Neural cell (in vitro differentiated cells): ENCODE results near the gene RNF123. TPM values are rescaled to one million over a fixed set of nuclear protein-coding genes. Genes with fewer than 3 reads are reported as not detected.

Source experiments
- H2AFZ ChIP-seq: fragments of 200-600, 300-800 bp; sonication (generic), shearing (Covaris generic); 2 replicates; pipeline ENCODE4 v1.6.0; 2014; ENCODE audit warnings: low read depth, mild to moderate bottlenecking, antibody characterized with exemption, low read length, moderate library complexity
- H3F3A ChIP-seq: fragments of 200-600 bp; shearing (Covaris generic); 2 replicates; pipeline ENCODE4 v1.6.1; 2016; ENCODE audit warnings: mild to moderate bottlenecking, moderate library complexity, mixed read lengths, antibody characterized with exemption, low read length; ENCODE audit not compliant: insufficient read depth, poor library complexity, severe bottlenecking
- H3K27ac ChIP-seq: fragments of 200-600, 300-800 bp; sonication (generic), shearing (Covaris generic); 2 replicates; pipeline ENCODE4 v1.5.1; 2014; ENCODE audit warnings: mild to moderate bottlenecking, low read length, moderate library complexity
- H3K27me3 ChIP-seq: fragments of 300-800, 200-600 bp; sonication (generic), shearing (Covaris generic); 2 replicates; pipeline ENCODE4 v1.6.0; 2014; ENCODE audit warnings: mild to moderate bottlenecking, low read depth, low read length, moderate library complexity; ENCODE audit not compliant: insufficient read depth
- H3K36me3 ChIP-seq: fragments of 300-800, 200-600 bp; sonication (generic), shearing (Covaris generic); 2 replicates; pipeline ENCODE4 v1.5.1; 2014; ENCODE audit warnings: mild to moderate bottlenecking, antibody characterized with exemption, low read length, moderate library complexity; ENCODE audit not compliant: insufficient read depth
- H3K4me2 ChIP-seq: fragments of 300-800, 200-600 bp; sonication (generic), shearing (Covaris generic); 2 replicates; pipeline ENCODE4 v1.6.0; 2014; ENCODE audit warnings: mild to moderate bottlenecking, low read length
- H3K4me3 ChIP-seq: fragments of 300-800, 200-600 bp; sonication (generic), shearing (Covaris generic); 2 replicates; pipeline ENCODE4 v1.5.1; 2014; ENCODE audit warnings: mild to moderate bottlenecking, low read length, moderate library complexity
- H3K79me2 ChIP-seq: fragments of 200-600 bp; shearing (Covaris generic); replicated peaks from 2 replicates; pipeline ENCODE4 v1.6.0; 2014; ENCODE audit warnings: mild to moderate bottlenecking, low read length, moderate library complexity; ENCODE audit not compliant: insufficient read depth
- H3K9ac ChIP-seq: fragments of 300-800, 200-600 bp; sonication (generic), shearing (Covaris generic); 2 replicates; pipeline ENCODE4 v1.6.1; 2016; ENCODE audit warnings: mild to moderate bottlenecking, low read length, mixed read lengths
- H3K9me2 ChIP-seq: fragments of 200-600 bp; shearing (Covaris generic); 2 replicates; pipeline ENCODE4 v1.6.1; 2016; ENCODE audit warnings: mild to moderate bottlenecking, low read length, mixed read lengths; ENCODE audit not compliant: insufficient read depth
- H3K9me3 ChIP-seq: fragments of 200-600, 300-800 bp; sonication (generic), shearing (Covaris generic); 2 replicates; pipeline ENCODE4 v1.6.1; 2016; ENCODE audit warnings: mild to moderate bottlenecking, mixed run types, low read length, moderate library complexity, mixed read lengths
- H4K20me1 ChIP-seq: fragments of 200-600 bp; shearing (Covaris generic); 2 replicates; pipeline ENCODE4 v1.6.1; 2016; ENCODE audit warnings: mild to moderate bottlenecking, mixed run types; ENCODE audit not compliant: insufficient read depth
- CTCF ChIP-seq: fragments of 450-650 bp; IDR thresholded peaks from 2 replicates; pipeline ENCODE4 v1.5.1; 2014; ENCODE audit warnings: antibody characterized with exemption, mild to moderate bottlenecking, moderate library complexity; ENCODE audit not compliant: poor library complexity, severe bottlenecking
- EP300 ChIP-seq: fragments of 450-650 bp; conservative IDR thresholded peaks from 2 replicates; pipeline ENCODE4 v1.6.1; 2014; ENCODE audit warnings: antibody characterized with exemption, mild to moderate bottlenecking, moderate library complexity; ENCODE audit not compliant: poor library complexity, severe bottlenecking
- EZH2 ChIP-seq: fragments of 200-600, 300-800 bp; shearing (Covaris generic), sonication (generic); IDR thresholded peaks from 2 replicates; pipeline ENCODE4 v1.6.1; 2014; ENCODE audit warnings: antibody characterized with exemption, low read length, borderline replicate concordance, mild to moderate bottlenecking; ENCODE audit not compliant: insufficient read depth, poor library complexity, severe bottlenecking
- MXI1 ChIP-seq: fragments of 450-650 bp; conservative IDR thresholded peaks from 2 replicates; pipeline ENCODE4 v1.6.1; 2014; ENCODE audit warnings: antibody characterized with exemption, mild to moderate bottlenecking; ENCODE audit not compliant: poor library complexity, severe bottlenecking
- POLR2AphosphoS5 ChIP-seq: IDR thresholded peaks from 2 replicates; pipeline ENCODE4 v1.6.1; 2012
- RAD21 ChIP-seq: fragments of 450-650 bp; conservative IDR thresholded peaks from 2 replicates; pipeline ENCODE4 v1.6.1; 2014; ENCODE audit warnings: antibody characterized with exemption, mild to moderate bottlenecking, moderate library complexity
- SMC3 ChIP-seq: fragments of 450-650 bp; conservative IDR thresholded peaks from 2 replicates; pipeline ENCODE4 v1.6.1; 2014; ENCODE audit warnings: antibody characterized with exemption, mild to moderate bottlenecking, moderate library complexity; ENCODE audit not compliant: poor library complexity
- TAF1 ChIP-seq: IDR thresholded peaks from 2 replicates; pipeline ENCODE4 v1.6.1; 2012; ENCODE audit warnings: low read depth
- polyA plus RNA-seq: library from polyadenylated mRNA; depleted of rRNA; stranded (reverse); fragments of >200 nt; gene quantifications from 2 replicates; pipeline ENCODE4 v1.2.3, GENCODE V29; 2014
- TF ChIP-seq, protein P1 (sequence below): IDR thresholded peaks from 2 replicates; pipeline ENCODE4 v1.6.1; 2012; ENCODE audit warnings: borderline replicate concordance

RNF123 gene
- polyA plus RNA-seq, 1 donor from 2014 or later, result 27.4 TPM

GRCh38 chr3:49641921-49642707, 47.2 kb upstream of the RNF123 start:
- no peaks in the 10 kb centered on the region for H3K36me3 ChIP-seq
- H2AFZ ChIP-seq, result no peak overlapping the region
- H3K79me2 ChIP-seq, result no peaks in the 10 kb centered on the region
- H3K9ac ChIP-seq, result no peak overlapping the region
- H3K9me2 ChIP-seq, result no peaks in the 10 kb centered on the region
- no peaks in the 10 kb centered on the region for H3K9me3 ChIP-seq
- no peak overlapping the region for H3K4me3 ChIP-seq
- H3K27me3 ChIP-seq, result no peaks in the 10 kb centered on the region
- H4K20me1 ChIP-seq, result peaks cover 3% of the 10 kb centered on the region
- H3K4me2 ChIP-seq, result no peak overlapping the region
- H3K27ac ChIP-seq, result no peak overlapping the region
- TF ChIP-seq EZH2 (no peak), TAF1 (no peak), RAD21 (no peak), POLR2AphosphoS5 (no peak), SMC3 (no peak)
- TF ChIP-seq, protein P1, sequence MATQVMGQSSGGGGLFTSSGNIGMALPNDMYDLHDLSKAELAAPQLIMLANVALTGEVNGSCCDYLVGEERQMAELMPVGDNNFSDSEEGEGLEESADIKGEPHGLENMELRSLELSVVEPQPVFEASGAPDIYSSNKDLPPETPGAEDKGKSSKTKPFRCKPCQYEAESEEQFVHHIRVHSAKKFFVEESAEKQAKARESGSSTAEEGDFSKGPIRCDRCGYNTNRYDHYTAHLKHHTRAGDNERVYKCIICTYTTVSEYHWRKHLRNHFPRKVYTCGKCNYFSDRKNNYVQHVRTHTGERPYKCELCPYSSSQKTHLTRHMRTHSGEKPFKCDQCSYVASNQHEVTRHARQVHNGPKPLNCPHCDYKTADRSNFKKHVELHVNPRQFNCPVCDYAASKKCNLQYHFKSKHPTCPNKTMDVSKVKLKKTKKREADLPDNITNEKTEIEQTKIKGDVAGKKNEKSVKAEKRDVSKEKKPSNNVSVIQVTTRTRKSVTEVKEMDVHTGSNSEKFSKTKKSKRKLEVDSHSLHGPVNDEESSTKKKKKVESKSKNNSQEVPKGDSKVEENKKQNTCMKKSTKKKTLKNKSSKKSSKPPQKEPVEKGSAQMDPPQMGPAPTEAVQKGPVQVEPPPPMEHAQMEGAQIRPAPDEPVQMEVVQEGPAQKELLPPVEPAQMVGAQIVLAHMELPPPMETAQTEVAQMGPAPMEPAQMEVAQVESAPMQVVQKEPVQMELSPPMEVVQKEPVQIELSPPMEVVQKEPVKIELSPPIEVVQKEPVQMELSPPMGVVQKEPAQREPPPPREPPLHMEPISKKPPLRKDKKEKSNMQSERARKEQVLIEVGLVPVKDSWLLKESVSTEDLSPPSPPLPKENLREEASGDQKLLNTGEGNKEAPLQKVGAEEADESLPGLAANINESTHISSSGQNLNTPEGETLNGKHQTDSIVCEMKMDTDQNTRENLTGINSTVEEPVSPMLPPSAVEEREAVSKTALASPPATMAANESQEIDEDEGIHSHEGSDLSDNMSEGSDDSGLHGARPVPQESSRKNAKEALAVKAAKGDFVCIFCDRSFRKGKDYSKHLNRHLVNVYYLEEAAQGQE, result no peak
- H3F3A ChIP-seq, result no peaks in the 10 kb centered on the region

DNA sequence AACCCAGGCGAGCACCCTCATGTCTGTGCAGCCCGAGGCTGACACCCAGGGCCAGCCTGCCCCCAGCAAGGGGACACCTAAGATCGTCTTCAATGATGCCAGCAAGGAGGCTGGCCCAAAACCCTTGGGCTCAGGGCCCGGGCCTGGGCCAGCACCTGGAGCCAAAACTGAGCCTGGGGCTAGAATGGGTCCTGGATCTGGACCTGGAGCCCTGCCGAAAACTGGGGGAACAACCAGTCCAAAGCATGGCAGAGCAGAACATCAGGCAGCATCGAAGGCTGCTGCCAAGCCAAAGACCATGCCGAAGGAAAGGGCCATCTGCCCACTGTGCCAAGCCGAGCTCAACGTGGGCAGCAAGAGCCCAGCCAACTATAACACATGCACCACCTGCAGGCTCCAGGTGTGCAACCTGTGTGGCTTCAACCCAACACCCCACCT, 46.6 kb upstream of the RNF123 start:
- Histone ChIP-seq H3K36me3 (no peaks in the 10 kb centered on the region), H3K27ac (no peak overlapping the region), H4K20me1 (peaks cover 3% of the 10 kb centered on the region), H3K27me3 (no peaks in the 10 kb centered on the region), H3K9me3 (no peaks in the 10 kb centered on the region), H3K79me2 (no peaks in the 10 kb centered on the region), H3F3A (no peaks in the 10 kb centered on the region), H3K9ac (no peak overlapping the region), H3K4me2 (no peak overlapping the region), H3K9me2 (no peaks in the 10 kb centered on the region), H3K4me3 (no peak overlapping the region), H2AFZ (no peak overlapping the region)
- TF ChIP-seq CTCF, result no peak
- TF ChIP-seq POLR2AphosphoS5, result no peak
- TF ChIP-seq EP300, result no peak
- TF ChIP-seq, protein P1, result no peak
- TF ChIP-seq MXI1, result no peak
- TF ChIP-seq EZH2, result no peak
- no peak for TF ChIP-seq RAD21
- no peak for TF ChIP-seq SMC3
- no peak for TF ChIP-seq TAF1
